HG03039 (cell line): ENCODE data around the gene RPRML.

Experiments used
- ATAC-seq: cut with Tn5 transposase; IDR thresholded peaks from one replicate; pipeline ENCODE4 v1.9.1; 2021; ENCODE audit warnings: mild to moderate bottlenecking, moderate library complexity; ENCODE audit not compliant: unreplicated experiment

The RPRML gene

GRCh38 chr17:46947216-46947615, 31.8 kb downstream of the RPRML start:
- no peak for ATAC-seq

GRCh38 chr17:46944931-46945330, 34.1 kb downstream of the RPRML start:
- ATAC-seq = no peak

- ATAC-seq = no peak
Measured at GRCh38 chr17:46943501-46944393, 35.3 kb downstream of the RPRML start.

GRCh38 chr17:46943218-46943500, 35.9 kb downstream of the RPRML start:
- no peak for ATAC-seq

GRCh38 chr17:46942441-46943217, 36.4 kb downstream of the RPRML start:
- no peak for ATAC-seq

- no peak for ATAC-seq
Measured at GRCh38 chr17:46940692-46941404, 38.2 kb downstream of the RPRML start.

- ATAC-seq = no peak
Measured at GRCh38 chr17:46935658-46936266, 43.3 kb downstream of the RPRML start.

- ATAC-seq = no peak
Measured at GRCh38 chr17:46931596-46931995, 47.5 kb downstream of the RPRML start.

GRCh38 chr17:46930051-46930450, 49.0 kb downstream of the RPRML start:
- no peak for ATAC-seq

GRCh38 chr17:46929413-46929812, 49.6 kb downstream of the RPRML start:
- ATAC-seq = no peak

- no peak for ATAC-seq
Measured at GRCh38 chr17:46928467-46929261, 50.4 kb downstream of the RPRML start.
